BLaER1 (cell line): Measurements from ENCODE around the gene MIOX.
A peak's percentile ranks its signal among the peaks of the same experiment; 100 is the strongest.

Experiments
- H3K27ac ChIP-seq: shearing (Covaris generic); formaldehyde crosslinking; 2 replicates; pipeline ENCODE4 v1.8.1; 2022
- H3K27me3 ChIP-seq: shearing (Covaris generic); formaldehyde crosslinking; 2 replicates; pipeline ENCODE4 v1.8.1; 2022
- H3K36me3 ChIP-seq: shearing (Covaris generic); formaldehyde crosslinking; 2 replicates; pipeline ENCODE4 v1.8.1; 2022
- H3K4me1 ChIP-seq: shearing (Covaris generic); formaldehyde crosslinking; 2 replicates; pipeline ENCODE4 v1.8.1; 2022
- H3K4me2 ChIP-seq: shearing (Covaris generic); formaldehyde crosslinking; 2 replicates; pipeline ENCODE4 v1.8.1; 2022
- H3K4me3 ChIP-seq: shearing (Covaris generic); formaldehyde crosslinking; 2 replicates; pipeline ENCODE4 v1.8.1; 2022
- H3K9ac ChIP-seq: shearing (Covaris generic); formaldehyde crosslinking; 2 replicates; pipeline ENCODE4 v1.8.1; 2022
- H3K9me3 ChIP-seq: shearing (Covaris generic); formaldehyde crosslinking; 2 replicates; pipeline ENCODE4 v1.8.1; 2022
- H4K20me1 ChIP-seq: shearing (Covaris generic); formaldehyde crosslinking; 2 replicates; pipeline ENCODE4 v1.8.1; 2022
- Cebpa-rat ChIP-seq: shearing (Covaris generic); IDR thresholded peaks from 2 replicates; pipeline ENCODE4 v1.8.1; 2022

The MIOX gene

GRCh38 chr22:50526834-50527801 lies 40.5 kb downstream of the MIOX start:
- peaks cover 60% of the 10 kb centered on the region for H4K20me1 ChIP-seq
- H3K36me3 ChIP-seq = peaks cover 21% of the 10 kb centered on the region
- peaks cover 18% of the 10 kb centered on the region for H3K9me3 ChIP-seq
- peak overlapping the region; percentile 94 for H3K4me2 ChIP-seq
- peak overlapping the region; percentile 80 for H3K4me3 ChIP-seq
- peak overlapping the region; percentile 88 for H3K9ac ChIP-seq
- TF ChIP-seq Cebpa-rat = no peak
- peaks cover 44% of the 10 kb centered on the region for H3K27me3 ChIP-seq
- peaks cover 57% of the 10 kb centered on the region for H3K4me1 ChIP-seq
- H3K27ac ChIP-seq = peak overlapping the region; percentile 94

GRCh38 chr22:50527921-50528681 lies 41.4 kb downstream of the MIOX start:
- peaks cover 57% of the 10 kb centered on the region for H3K4me1 ChIP-seq
- peaks cover 57% of the 10 kb centered on the region for H4K20me1 ChIP-seq
- H3K27me3 ChIP-seq = peaks cover 53% of the 10 kb centered on the region
- TF ChIP-seq Cebpa-rat = no peak
- H3K27ac ChIP-seq = no peak overlapping the region
- no peak overlapping the region for H3K9ac ChIP-seq
- H3K9me3 ChIP-seq = peaks cover 18% of the 10 kb centered on the region
- no peak overlapping the region for H3K4me3 ChIP-seq
- H3K4me2 ChIP-seq = peak overlapping the region; percentile 28
- H3K36me3 ChIP-seq = peaks cover 11% of the 10 kb centered on the region

GRCh38 chr22:50528682-50529415 lies 42.2 kb downstream of the MIOX start:
- Histone ChIP-seq H4K20me1 (peaks cover 50% of the 10 kb centered on the region), H3K27ac (no peak overlapping the region), H3K4me2 (peak overlapping the region; percentile 28), H3K36me3 (peaks cover 4% of the 10 kb centered on the region), H3K9me3 (peaks cover 18% of the 10 kb centered on the region), H3K4me3 (no peak overlapping the region), H3K9ac (no peak overlapping the region), H3K4me1 (peaks cover 55% of the 10 kb centered on the region), H3K27me3 (peaks cover 61% of the 10 kb centered on the region)
- TF ChIP-seq Cebpa-rat = no peak

- peak overlapping the region; percentile 63 for H3K4me3 ChIP-seq
- H3K4me1 ChIP-seq = peaks cover 49% of the 10 kb centered on the region
- H3K4me2 ChIP-seq = peak overlapping the region; percentile 73
- no peak overlapping the region for H3K9ac ChIP-seq
- no peaks in the 10 kb centered on the region for H3K36me3 ChIP-seq
- no peak for TF ChIP-seq Cebpa-rat
- H3K9me3 ChIP-seq = peaks cover 18% of the 10 kb centered on the region
- H4K20me1 ChIP-seq = peaks cover 43% of the 10 kb centered on the region
- no peak overlapping the region for H3K27ac ChIP-seq
- peaks cover 67% of the 10 kb centered on the region for H3K27me3 ChIP-seq
Observed at GRCh38 chr22:50529416-50529896, 42.8 kb downstream of the MIOX start.

- H3K27me3 ChIP-seq = peaks cover 67% of the 10 kb centered on the region
- H3K4me3 ChIP-seq = peak within 1 kb of the TSS; percentile 63
- H3K9me3 ChIP-seq = peaks cover 18% of the 10 kb centered on the region
- H3K9ac ChIP-seq = 0 out of 2 replicates have a peak within 1 kb of the TSS, but pooled peaks have one; percentile 10
- H3K36me3 ChIP-seq = no peaks in the 10 kb centered on the region
- peak within 1 kb of the TSS; percentile 73 for H3K4me2 ChIP-seq
- no peak for TF ChIP-seq Cebpa-rat
- peaks cover 44% of the 10 kb centered on the region for H3K4me1 ChIP-seq
- H3K27ac ChIP-seq = no peak within 1 kb of the TSS
- peaks cover 39% of the 10 kb centered on the region for H4K20me1 ChIP-seq
Observed at GRCh38 chr22:50529897-50530579, 43.4 kb downstream of the MIOX start, which contains the start of gene TYMP. TSS of gene TYMP (minus strand) at chr22:50530012. CDS start at chr22:50529709, 303 bp downstream.

GRCh38 chr22:50530580-50530876 lies 43.9 kb downstream of the MIOX start:
- no peak for TF ChIP-seq Cebpa-rat
- no peaks in the 10 kb centered on the region for H3K36me3 ChIP-seq
- peaks cover 44% of the 10 kb centered on the region for H3K4me1 ChIP-seq
- H3K27ac ChIP-seq = no peak overlapping the region
- H3K9ac ChIP-seq = no peak overlapping the region
- peak overlapping the region; percentile 63 for H3K4me3 ChIP-seq
- peaks cover 39% of the 10 kb centered on the region for H4K20me1 ChIP-seq
- H3K4me2 ChIP-seq = peak overlapping the region; percentile 73
- peaks cover 18% of the 10 kb centered on the region for H3K9me3 ChIP-seq
- peaks cover 67% of the 10 kb centered on the region for H3K27me3 ChIP-seq

GRCh38 chr22:50530877-50531545 lies 44.4 kb downstream of the MIOX start:
- H3K36me3 ChIP-seq = no peaks in the 10 kb centered on the region
- peaks cover 39% of the 10 kb centered on the region for H4K20me1 ChIP-seq
- peaks cover 67% of the 10 kb centered on the region for H3K27me3 ChIP-seq
- no peak overlapping the region for H3K27ac ChIP-seq
- H3K9ac ChIP-seq = peak overlapping the region; percentile 10; the same call in 1 of the 2 replicates
- peak overlapping the region; percentile 73 for H3K4me2 ChIP-seq
- no peak for TF ChIP-seq Cebpa-rat
- H3K4me1 ChIP-seq = peaks cover 44% of the 10 kb centered on the region
- peaks cover 18% of the 10 kb centered on the region for H3K9me3 ChIP-seq
- peak overlapping the region; percentile 63 for H3K4me3 ChIP-seq

GRCh38 chr22:50531546-50531961 lies 44.9 kb downstream of the MIOX start:
- H3K4me1 ChIP-seq = peaks cover 42% of the 10 kb centered on the region
- H3K36me3 ChIP-seq = no peaks in the 10 kb centered on the region
- peaks cover 18% of the 10 kb centered on the region for H3K9me3 ChIP-seq
- no peak for TF ChIP-seq Cebpa-rat
- H4K20me1 ChIP-seq = peaks cover 39% of the 10 kb centered on the region
- no peak overlapping the region for H3K9ac ChIP-seq
- peak overlapping the region; percentile 73 for H3K4me2 ChIP-seq
- no peak overlapping the region for H3K27ac ChIP-seq
- peaks cover 67% of the 10 kb centered on the region for H3K27me3 ChIP-seq
- peak overlapping the region; percentile 63 for H3K4me3 ChIP-seq
